ENCODE results near the gene NECAP2.
"Not testable (repeated sequence)": the region's sequence is repeated elsewhere in the genome, so short reads cannot be mapped to it uniquely, and the experiment has no call there.

The NECAP2 gene

GRCh38 chr1:16462773-16463330, 22.3 kb downstream of the NECAP2 start:
- no peak for DNase-seq (ENCODE audit: low spot score)
- TF ChIP-seq CTCF (IDR thresholded peaks at IDR 0.05; ENCODE audit: extremely low read depth, insufficient read depth, missing control alignments): no peak
- in situ Hi-C loops (cut with MboI; ENCODE audit: low pct_unique_long_range_greater_than_20kb, low sequenced_read_pairs, unreplicated experiment): loop anchor here (10.0 kb wide), 1 partner anchor 142 kb away; no protein-coding TSS in a partner anchor

DNA sequence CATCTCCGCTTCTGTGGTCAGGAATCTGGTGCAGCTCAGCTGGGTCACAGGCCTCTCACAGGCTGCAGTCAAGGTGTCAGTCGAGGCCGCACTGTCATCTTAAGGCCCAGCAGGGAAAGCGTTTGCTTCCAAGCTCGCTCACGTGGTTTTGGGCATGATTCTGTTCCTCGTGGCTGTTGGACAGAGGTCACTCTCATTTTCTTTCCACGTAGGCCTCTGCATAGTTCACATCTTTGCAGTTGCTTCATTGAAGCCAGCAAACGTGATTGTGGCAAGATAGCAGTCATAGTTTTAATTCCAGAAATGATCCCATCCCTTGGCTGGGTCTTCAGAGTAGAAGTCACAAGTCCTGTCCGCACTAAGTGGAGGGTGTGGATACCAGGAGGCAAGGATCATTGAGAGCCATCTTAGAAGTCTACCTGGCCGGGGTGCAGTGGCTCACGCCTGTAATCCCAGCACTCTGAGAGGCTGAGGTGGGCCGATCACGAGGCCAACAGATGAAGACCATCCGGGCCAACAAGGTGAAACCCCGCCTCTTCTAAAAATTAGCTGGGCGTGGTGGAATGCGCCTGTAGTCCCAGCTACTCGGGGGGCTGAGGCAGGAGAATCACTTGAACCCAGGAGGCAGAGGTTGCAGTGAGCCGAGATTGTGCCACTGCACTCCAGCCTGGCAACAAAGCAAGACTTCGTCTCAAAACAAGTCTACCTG, 24.5 kb downstream of the NECAP2 start:
- in situ Hi-C loops (cut with MboI; ENCODE audit: low pct_unique_long_range_greater_than_20kb, low sequenced_read_pairs, unreplicated experiment): loop anchor here (10.0 kb wide), 1 partner anchor 140 kb away; no protein-coding TSS in a partner anchor
- TF ChIP-seq CTCF (IDR thresholded peaks at IDR 0.05; ENCODE audit: extremely low read depth, insufficient read depth, missing control alignments): no peak
- no peak for DNase-seq (ENCODE audit: low spot score)

DNA sequence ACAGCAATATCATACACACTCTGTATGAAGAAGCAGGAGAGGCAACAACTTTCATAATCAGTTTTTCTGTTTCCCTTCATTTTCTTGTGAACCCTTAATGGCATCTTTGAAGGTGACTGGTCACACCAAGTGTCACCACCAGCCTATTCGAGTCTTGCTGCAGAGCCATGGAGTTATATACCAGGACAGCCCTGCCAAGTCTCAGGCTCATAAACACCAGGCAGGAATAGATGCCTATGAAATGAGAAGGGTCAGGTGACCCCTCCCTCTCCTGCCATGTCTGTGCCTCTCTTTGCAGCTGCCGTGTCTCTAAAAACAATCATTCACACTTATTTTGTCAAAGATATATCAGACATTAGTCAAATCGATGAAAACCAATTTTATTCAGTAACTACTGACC, 28.0 kb downstream of the NECAP2 start:
- TF ChIP-seq CTCF (IDR thresholded peaks at IDR 0.05; ENCODE audit: extremely low read depth, insufficient read depth, missing control alignments): no peak
- in situ Hi-C loops (cut with MboI; ENCODE audit: low pct_unique_long_range_greater_than_20kb, low sequenced_read_pairs, unreplicated experiment): loop anchor here (10.0 kb wide), 1 partner anchor 136 kb away; no protein-coding TSS in a partner anchor
- DNase-seq (ENCODE audit: low spot score): no peak

- TF ChIP-seq CTCF (IDR thresholded peaks at IDR 0.05; ENCODE audit: extremely low read depth, insufficient read depth, missing control alignments): no peak
- DNase-seq (ENCODE audit: low spot score): no peak
- in situ Hi-C loops (cut with MboI; ENCODE audit: low pct_unique_long_range_greater_than_20kb, low sequenced_read_pairs, unreplicated experiment): no loop called here
Measured at GRCh38 chr1:16474166-16474800, 33.8 kb downstream of the NECAP2 start.

GRCh38 chr1:16474891-16475290, 34.4 kb downstream of the NECAP2 start:
- DNase-seq (ENCODE audit: low spot score); in situ Hi-C loops (cut with MboI; ENCODE audit: low pct_unique_long_range_greater_than_20kb, low sequenced_read_pairs, unreplicated experiment): not testable (repeated sequence)
- peak; percentile 19 for TF ChIP-seq CTCF (IDR thresholded peaks at IDR 0.05; ENCODE audit: extremely low read depth, insufficient read depth, missing control alignments)

DNA sequence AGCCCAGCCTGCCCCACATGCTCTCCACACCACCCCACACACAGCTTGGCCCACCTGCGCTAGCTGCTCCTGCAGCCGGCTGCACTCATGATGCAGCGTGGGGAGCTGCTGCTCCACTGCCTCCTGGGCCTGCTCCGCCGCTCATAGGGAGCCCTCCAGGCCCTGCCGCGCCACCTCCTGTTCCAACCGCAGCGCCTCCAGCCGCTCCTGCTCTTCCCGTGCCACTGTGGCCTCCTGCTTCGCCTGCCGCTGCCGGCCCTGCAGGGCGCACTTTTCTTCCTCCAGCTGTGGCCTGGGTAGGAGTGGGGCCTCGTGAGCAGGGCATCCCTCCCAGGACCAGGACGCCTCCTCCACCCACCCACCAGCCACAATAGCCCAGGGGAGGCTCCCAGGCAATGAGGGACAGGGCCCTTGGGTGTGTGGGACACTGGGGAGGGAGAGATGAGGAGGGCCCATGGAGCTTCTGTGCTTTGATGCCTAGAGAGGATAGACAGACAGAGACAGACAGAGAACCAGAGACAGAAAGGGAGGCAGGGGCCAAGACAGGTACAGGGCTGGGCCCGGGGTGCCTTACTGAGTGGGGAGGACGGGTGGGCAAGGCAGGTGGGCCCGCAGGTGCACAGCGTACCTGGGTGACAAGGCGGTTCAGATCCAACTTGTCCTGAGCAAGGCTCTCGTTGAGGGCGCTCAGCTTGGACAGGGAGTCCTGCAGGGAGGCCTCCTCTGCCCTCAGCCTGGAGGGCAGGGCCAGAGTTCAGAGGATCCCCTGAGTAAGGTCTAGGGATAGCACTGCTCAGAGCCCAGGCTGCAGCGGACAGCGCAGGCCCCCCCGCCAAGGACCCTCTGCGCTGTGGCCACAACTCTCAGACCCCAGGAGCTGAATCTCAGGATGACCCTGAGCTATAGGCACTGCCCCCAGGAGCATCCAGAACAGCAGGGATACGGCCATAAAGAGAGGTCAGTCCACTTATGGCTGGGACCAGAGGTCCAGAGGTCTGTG, 35.5 kb downstream of the NECAP2 start:
- in situ Hi-C loops (cut with MboI; ENCODE audit: low pct_unique_long_range_greater_than_20kb, low sequenced_read_pairs, unreplicated experiment); DNase-seq (ENCODE audit: low spot score): not testable (repeated sequence)

Data from GM13977 (cell line).